HFFc6 (cell line): ENCODE data around the gene ZBTB39. TPM values are rescaled to one million over a fixed set of nuclear protein-coding genes. Genes with fewer than 3 reads are reported as not detected.

Experiments
- DNase-seq: peaks from one replicate; pipeline ENCODE4 v3.0.0-alpha.2; 2018
- H3K27ac Mint-ChIP-seq: 2 replicates; pipeline ENCODE4 v1.8.0; 2020; ENCODE audit warnings: mild to moderate bottlenecking, mixed read lengths
- H3K27me3 Mint-ChIP-seq: 2 replicates; pipeline ENCODE4 v1.8.0; 2021; ENCODE audit warnings: mild to moderate bottlenecking, moderate library complexity, mixed read lengths; ENCODE audit not compliant: insufficient read depth
- H3K36me3 Mint-ChIP-seq: 2 replicates; pipeline ENCODE4 v1.8.0; 2021; ENCODE audit warnings: low read depth, mixed read lengths
- H3K4me1 Mint-ChIP-seq: 2 replicates; pipeline ENCODE4 v1.8.0; 2020; ENCODE audit warnings: low read depth, mixed read lengths
- H3K4me3 Mint-ChIP-seq: 2 replicates; pipeline ENCODE4 v1.8.0; 2020; ENCODE audit warnings: mild to moderate bottlenecking, moderate library complexity, mixed read lengths
- H3K9me3 Mint-ChIP-seq: 2 replicates; pipeline ENCODE4 v1.8.0; 2020; ENCODE audit warnings: mild to moderate bottlenecking, mixed read lengths
- total RNA-seq, 6 experiments: library from RNA; stranded (reverse); fragmentation: NEBNext Ultra II Directional; extraction: Animal tissue kit (Norgen Biotek cat#: 25700); gene quantifications; 2 replicates in 1 of 6; 3 replicates in 5 of 6; pipeline ENCODE4 v1.2.3, GENCODE V29; 2021
- TF ChIP-seq, protein P1 (sequence below): fragments of 200-600 bp; sonication (generic); IDR thresholded peaks from 2 replicates; pipeline ENCODE4 v1.5.0; 2021; ENCODE audit warnings: antibody characterized with exemption, mild to moderate bottlenecking

ZBTB39 gene
- total RNA-seq, 6 experiments from 2014 or later: 3.6 to 4.6 (median 3.9) TPM

DNA sequence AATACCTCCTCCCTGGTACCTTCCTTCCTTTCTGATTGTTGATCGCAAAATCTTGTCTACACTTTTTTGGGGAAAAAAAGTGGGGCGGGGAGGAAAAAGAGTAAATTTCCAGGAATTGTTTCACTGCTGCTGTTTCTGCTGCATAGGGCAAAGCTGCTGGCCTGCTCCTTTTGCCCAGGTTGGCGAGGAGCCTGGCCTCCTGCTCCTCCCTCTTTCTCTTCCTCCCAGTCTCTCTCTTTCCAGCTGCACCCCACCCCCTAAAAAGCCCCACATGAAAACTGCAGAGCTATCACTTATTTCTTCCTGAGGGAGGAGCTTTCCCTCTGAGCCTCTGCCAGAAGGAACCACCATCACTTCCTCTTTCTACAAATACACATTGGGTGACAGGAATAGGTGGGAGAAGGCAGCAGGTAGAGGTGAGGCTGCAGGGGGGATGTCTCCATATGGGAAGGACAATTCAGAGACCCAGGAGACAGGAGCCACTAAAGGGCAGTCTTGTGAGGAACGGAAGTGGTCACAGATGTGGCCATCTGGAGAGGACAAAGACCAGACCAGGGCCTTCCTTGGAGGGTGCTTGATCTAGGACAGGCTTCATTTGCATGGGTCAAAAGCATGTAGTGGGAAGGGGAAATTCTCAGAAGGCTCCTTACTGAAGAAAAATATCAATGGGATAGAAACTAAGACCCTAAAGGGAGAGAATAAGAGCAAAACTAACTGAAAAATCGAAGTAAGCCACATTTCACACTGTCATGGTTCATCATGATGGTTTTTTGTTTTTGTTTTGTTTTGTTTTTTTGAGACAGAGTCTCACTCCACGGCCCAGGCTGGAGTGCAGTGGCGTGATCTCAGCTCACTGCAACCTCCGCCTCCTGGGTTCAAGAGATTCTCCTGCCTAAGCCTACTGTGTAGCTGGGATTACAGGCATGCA is 14.8 kb downstream of the ZBTB39 start:
- Mint-ChIP-seq H3K36me3 (no peaks in the 10 kb centered on the region; the same call in 1 of the 2 replicates), H3K27ac (no peak overlapping the region), H3K27me3 (peaks cover 10% of the 10 kb centered on the region), H3K4me1 (peaks cover 36% of the 10 kb centered on the region), H3K4me3 (no peak overlapping the region), H3K9me3 (no peaks in the 10 kb centered on the region)
- no peak for DNase-seq
- TF ChIP-seq, protein P1, sequence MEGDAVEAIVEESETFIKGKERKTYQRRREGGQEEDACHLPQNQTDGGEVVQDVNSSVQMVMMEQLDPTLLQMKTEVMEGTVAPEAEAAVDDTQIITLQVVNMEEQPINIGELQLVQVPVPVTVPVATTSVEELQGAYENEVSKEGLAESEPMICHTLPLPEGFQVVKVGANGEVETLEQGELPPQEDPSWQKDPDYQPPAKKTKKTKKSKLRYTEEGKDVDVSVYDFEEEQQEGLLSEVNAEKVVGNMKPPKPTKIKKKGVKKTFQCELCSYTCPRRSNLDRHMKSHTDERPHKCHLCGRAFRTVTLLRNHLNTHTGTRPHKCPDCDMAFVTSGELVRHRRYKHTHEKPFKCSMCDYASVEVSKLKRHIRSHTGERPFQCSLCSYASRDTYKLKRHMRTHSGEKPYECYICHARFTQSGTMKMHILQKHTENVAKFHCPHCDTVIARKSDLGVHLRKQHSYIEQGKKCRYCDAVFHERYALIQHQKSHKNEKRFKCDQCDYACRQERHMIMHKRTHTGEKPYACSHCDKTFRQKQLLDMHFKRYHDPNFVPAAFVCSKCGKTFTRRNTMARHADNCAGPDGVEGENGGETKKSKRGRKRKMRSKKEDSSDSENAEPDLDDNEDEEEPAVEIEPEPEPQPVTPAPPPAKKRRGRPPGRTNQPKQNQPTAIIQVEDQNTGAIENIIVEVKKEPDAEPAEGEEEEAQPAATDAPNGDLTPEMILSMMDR: no peak

DNA sequence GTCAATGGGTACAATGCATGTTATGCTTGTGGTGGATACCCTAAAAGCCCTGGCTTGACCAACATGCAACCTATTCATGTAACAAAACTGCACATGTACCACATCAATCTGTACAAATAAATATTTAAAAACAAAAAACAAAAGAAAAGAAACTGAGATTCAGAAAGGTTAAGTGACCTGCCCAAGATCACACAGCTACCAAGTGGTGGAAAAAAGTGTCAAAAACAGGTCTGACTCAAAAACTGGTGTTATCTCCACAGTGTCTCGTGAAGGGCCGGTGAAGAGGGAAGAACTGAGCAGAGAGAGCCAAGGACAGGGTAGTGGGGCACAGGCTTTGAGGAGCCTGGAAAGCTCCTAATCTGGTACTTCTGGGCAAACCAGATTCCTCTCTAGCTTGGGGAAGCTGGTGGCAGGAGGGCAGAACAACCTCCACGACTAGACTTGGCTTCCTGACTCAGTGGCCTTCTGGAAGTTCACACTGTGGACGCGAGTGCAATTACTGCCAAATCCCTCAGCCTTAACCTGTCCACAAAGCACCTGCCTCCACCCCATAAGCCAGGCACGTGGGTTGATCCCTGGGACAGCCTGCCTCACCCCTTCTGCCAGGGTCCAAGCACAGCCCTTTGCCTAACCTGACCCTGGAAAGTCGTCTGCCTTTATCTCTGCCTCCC is 15.6 kb downstream of the ZBTB39 start:
- H3K36me3 Mint-ChIP-seq: no peaks in the 10 kb centered on the region; the same call in 1 of the 2 replicates
- H3K4me1 Mint-ChIP-seq: peaks cover 41% of the 10 kb centered on the region
- TF ChIP-seq, protein P1: no peak
- no peak overlapping the region for H3K4me3 Mint-ChIP-seq
- H3K9me3 Mint-ChIP-seq: no peaks in the 10 kb centered on the region
- no peak overlapping the region for H3K27ac Mint-ChIP-seq
- H3K27me3 Mint-ChIP-seq: peaks cover 10% of the 10 kb centered on the region
- DNase-seq: no peak

DNA sequence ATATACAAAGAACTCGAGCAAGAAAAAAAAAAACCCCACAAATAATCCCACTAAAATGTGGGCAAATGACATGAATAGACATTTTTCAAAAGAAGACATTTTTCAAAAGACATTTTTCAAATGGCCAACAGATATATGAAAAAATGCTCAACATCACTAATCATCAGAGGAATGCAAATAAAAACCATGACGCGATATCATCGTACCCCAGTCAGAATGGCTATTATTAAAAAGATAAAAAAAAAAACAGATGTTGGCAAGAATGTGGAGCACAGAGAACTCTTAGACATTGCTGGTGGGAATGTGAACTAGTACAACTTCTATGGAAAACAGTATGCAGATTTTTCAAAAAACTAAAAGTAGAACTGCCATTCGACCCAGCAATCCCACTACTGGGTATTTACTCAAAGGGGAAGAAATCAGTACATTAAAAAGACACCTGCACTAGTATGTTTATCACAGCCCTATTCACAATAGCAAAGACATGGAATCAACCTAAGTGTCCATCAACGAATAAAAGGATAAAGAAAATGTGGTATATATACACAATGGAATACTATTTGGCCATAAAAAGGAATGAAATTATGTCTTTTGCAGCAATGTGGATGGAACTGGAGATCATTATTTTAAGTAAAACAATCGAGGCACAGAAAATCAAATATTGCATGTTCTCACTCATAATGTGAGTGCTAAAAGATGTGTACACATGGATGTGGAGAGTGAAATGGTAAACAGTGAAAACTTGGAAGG is 16.3 kb downstream of the ZBTB39 start:
- Mint-ChIP-seq H3K27me3 (peaks cover 10% of the 10 kb centered on the region), H3K9me3 (no peaks in the 10 kb centered on the region), H3K27ac (peak overlapping the region; percentile 1; the same call in 1 of the 2 replicates), H3K4me3 (no peak overlapping the region; the same call in 1 of the 2 replicates), H3K36me3 (no peaks in the 10 kb centered on the region), H3K4me1 (peaks cover 44% of the 10 kb centered on the region)
- TF ChIP-seq, protein P1: no peak
- DNase-seq: peak; percentile 21

DNA sequence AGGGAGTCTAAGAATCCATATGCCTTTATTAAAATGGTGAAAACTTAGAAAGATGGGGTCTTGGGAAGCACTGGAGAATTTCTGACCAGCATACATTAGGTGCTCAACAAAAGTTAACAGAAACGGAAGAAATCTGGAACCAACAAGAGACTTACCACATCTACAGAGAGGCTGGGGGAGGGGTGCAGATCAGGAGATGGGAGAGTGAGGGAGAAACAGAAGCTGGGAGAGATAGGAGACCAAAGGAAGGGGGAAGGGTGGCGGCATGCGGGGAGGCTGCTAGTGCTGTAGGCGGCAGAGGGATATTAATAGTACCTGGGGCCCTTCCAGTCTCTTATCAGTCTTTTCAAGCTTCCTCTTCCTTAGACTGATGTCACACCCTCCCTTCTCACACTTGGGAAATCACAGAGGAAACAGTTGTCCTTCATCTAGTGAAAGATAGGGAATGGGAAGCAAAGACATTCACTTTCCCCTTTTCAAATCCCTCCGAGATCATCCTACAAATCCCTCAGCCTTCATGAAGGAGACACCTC is 18.1 kb downstream of the ZBTB39 start:
- DNase-seq: no peak
- no peaks in the 10 kb centered on the region for H3K36me3 Mint-ChIP-seq
- H3K9me3 Mint-ChIP-seq: no peaks in the 10 kb centered on the region
- H3K27ac Mint-ChIP-seq: no peak overlapping the region
- H3K4me3 Mint-ChIP-seq: no peak overlapping the region
- TF ChIP-seq, protein P1: no peak
- H3K27me3 Mint-ChIP-seq: peaks cover 14% of the 10 kb centered on the region
- peaks cover 44% of the 10 kb centered on the region for H3K4me1 Mint-ChIP-seq

DNA sequence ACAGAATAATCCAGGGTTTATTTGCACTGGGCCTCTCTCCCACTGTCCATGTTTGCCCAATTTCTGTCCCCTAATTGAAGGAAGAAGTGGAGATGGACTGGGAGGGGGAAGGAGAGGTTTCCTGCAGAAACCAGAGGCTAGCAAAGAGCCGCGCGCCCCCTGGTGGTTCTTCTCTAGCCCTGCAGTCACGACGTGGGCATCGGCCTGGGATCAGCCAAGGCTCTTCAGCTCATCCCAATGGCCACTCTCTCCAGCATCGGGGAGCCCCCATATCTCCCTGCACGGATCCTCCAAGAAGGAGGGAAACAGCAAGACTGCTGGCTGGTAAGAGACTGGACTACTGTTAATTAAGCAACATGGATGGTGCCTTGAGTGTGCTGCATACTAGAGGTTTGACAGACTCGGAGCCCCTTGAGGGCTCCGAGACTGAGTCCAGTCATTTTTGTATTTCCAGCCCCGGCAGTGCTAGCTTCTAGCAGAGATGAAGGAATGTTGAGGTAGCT is 18.7 kb downstream of the ZBTB39 start:
- Mint-ChIP-seq H3K27ac (no peak overlapping the region), H3K27me3 (peaks cover 14% of the 10 kb centered on the region), H3K4me3 (no peak overlapping the region), H3K4me1 (peaks cover 44% of the 10 kb centered on the region), H3K9me3 (no peaks in the 10 kb centered on the region), H3K36me3 (no peaks in the 10 kb centered on the region)
- TF ChIP-seq, protein P1: peak; percentile 98
- DNase-seq: peak; percentile 55
